Brain microvascular endothelial cell (primary cell): ENCODE results near the gene C1QTNF5.

ENCODE experiments used
- DNase-seq: peaks from one replicate; pipeline ENCODE4 v3.0.0-alpha.2; 2020
- H3K27ac ChIP-seq: fragments of 250-450 bp; sonication (Bioruptor Pico); 2 replicates; pipeline ENCODE4 v1.5.1; 2020; ENCODE audit warnings: mild to moderate bottlenecking, moderate library complexity
- H3K27me3 ChIP-seq: fragments of 250-450 bp; sonication (Bioruptor Pico); replicated peaks from 2 replicates; pipeline ENCODE4 v1.5.1; 2020; ENCODE audit warnings: mild to moderate bottlenecking
- H3K36me3 ChIP-seq: fragments of 250-450 bp; sonication (Bioruptor Pico); replicated peaks from 2 replicates; pipeline ENCODE4 v1.5.1; 2020; ENCODE audit warnings: mild to moderate bottlenecking
- H3K4me3 ChIP-seq: 2 replicates; pipeline ENCODE4 v1.5.1; 2011; ENCODE audit warnings: low read depth, mild to moderate bottlenecking, control low read depth, low read length, moderate library complexity
- CTCF ChIP-seq: IDR thresholded peaks from 2 replicates; pipeline ENCODE4 v1.5.1; 2011; ENCODE audit warnings: low read depth, mild to moderate bottlenecking, moderate library complexity, low read length, control low read depth, inconsistent platforms; ENCODE audit errors: missing control alignments
- in situ Hi-C: cut with HindIII; loops from 2 replicates; pipeline ENCODE4 v1.10.0; 2017; ENCODE audit warnings: low sequenced_read_pairs, low pct_ligation_motif_present

C1QTNF5 gene

GRCh38 chr11:119319700-119320239 lies 20.9 kb downstream of the C1QTNF5 start:
- no peak for DNase-seq
- in situ Hi-C loops, result no loop called here
- Histone ChIP-seq H3K27me3 (no peaks in the 10 kb centered on the region), H3K4me3 (no peak overlapping the region), H3K36me3 (no peaks in the 10 kb centered on the region), H3K27ac (no peak overlapping the region)
- no peak for TF ChIP-seq CTCF

- Histone ChIP-seq H3K27me3 (no peaks in the 10 kb centered on the region), H3K4me3 (no peak overlapping the region), H3K27ac (no peak overlapping the region), H3K36me3 (no peaks in the 10 kb centered on the region)
- DNase-seq, result no peak
- TF ChIP-seq CTCF, result no peak
- in situ Hi-C loops, result no loop called here
Observed at GRCh38 chr11:119319136-119319699, 21.5 kb downstream of the C1QTNF5 start.

- no peak overlapping the region for H3K27ac ChIP-seq
- TF ChIP-seq CTCF, result no peak
- H3K27me3 ChIP-seq, result no peaks in the 10 kb centered on the region
- H3K4me3 ChIP-seq, result no peak overlapping the region
- in situ Hi-C loops, result no loop called here
- DNase-seq, result peak; percentile 60
- H3K36me3 ChIP-seq, result no peaks in the 10 kb centered on the region
Observed at GRCh38 chr11:119318240-119319135, 22.2 kb downstream of the C1QTNF5 start.

- DNase-seq, result no peak
- H3K27me3 ChIP-seq, result no peaks in the 10 kb centered on the region
- no peak for TF ChIP-seq CTCF
- no peaks in the 10 kb centered on the region for H3K36me3 ChIP-seq
- H3K4me3 ChIP-seq, result no peak overlapping the region
- H3K27ac ChIP-seq, result no peak overlapping the region
- in situ Hi-C loops, result no loop called here
Observed at GRCh38 chr11:119317592-119318239, 23.0 kb downstream of the C1QTNF5 start.

GRCh38 chr11:119316729-119317591 lies 23.7 kb downstream of the C1QTNF5 start, which contains the start of gene MCAM:
MCAM (minus strand) TSS chr11:119317130; CDS start chr11:119317101, 29 bp downstream.
- no peak for TF ChIP-seq CTCF
- H3K27ac ChIP-seq, result no peak within 1 kb of the TSS
- in situ Hi-C loops, result no loop called here
- H3K36me3 ChIP-seq, result no peaks in the 10 kb centered on the region
- DNase-seq, result no peak
- H3K27me3 ChIP-seq, result no peaks in the 10 kb centered on the region
- H3K4me3 ChIP-seq, result peak within 1 kb of the TSS; percentile 62
